HepG2 (cell line): ENCODE data around the gene SNX22. TPM values are rescaled to one million over a fixed set of nuclear protein-coding genes. Genes with fewer than 3 reads are reported as not detected.

Experiments used
- ATAC-seq: fragments of 200-7000 bp; cut with Tn5 transposase; 3 replicates; pipeline ENCODE4 v1.9.1; 2020; ENCODE audit warnings: mild to moderate bottlenecking, moderate library complexity
- BruUV-seq: library from RNA; stranded (reverse); fragments of 400-500 nt; replicated peaks from 2 replicates; lab custom pipeline; 2021; lab: Mats Ljungman, UMichigan
- CTCF ChIA-PET: fragments of 300-600 bp; formaldehyde crosslinking; extraction: SDS; loops from one replicate; lab custom pipeline; 2021; ENCODE audit warnings: low total read pairs, inconsistent platforms, low intra/inter-chr PET ratio; lab: Yijun Ruan, JAX
- POLR2A ChIA-PET: fragments of 350-600 bp; sonication (Branson Sonifier 250); formaldehyde crosslinking; loops from one replicate; lab custom pipeline; 2020; ENCODE audit warnings: antibody characterized with exemption, inconsistent platforms; lab: Yijun Ruan, JAX
- DNase-seq: peaks from one replicate; pipeline ENCODE4 v3.0.0-alpha.2; 2015; ENCODE audit warnings: low spot score
- FAIRE-seq: peaks from 3 replicates; lab custom pipeline; 2011; peaks lifted over from hg19 to GRCh38; lab: Jason Lieb, UNC
- H2AFZ ChIP-seq: one replicate; pipeline ENCODE4 v1.6.1; 2011; ENCODE audit warnings: low read length, inconsistent platforms
- H3K27ac ChIP-seq: fragments of 300-600 bp; 3 replicates; pipeline ENCODE4 v1.8.0; 2011; ENCODE audit warnings: mixed run types, mild to moderate bottlenecking, mixed read lengths, low read length, inconsistent platforms; ENCODE audit not compliant: insufficient read depth; ENCODE audit errors: extremely low read length
- H3K27me3 ChIP-seq, 2 experiments: fragments of 200-600 bp in 1 of 2; 2 replicates in 1 of 2; 3 replicates in 1 of 2; pipeline versions ENCODE4 v1.6.0 to v1.8.0; 2011; ENCODE audit warnings: low read length in 2 of 2, mild to moderate bottlenecking in 2 of 2, moderate library complexity in 2 of 2, inconsistent platforms in 1 of 2; ENCODE audit not compliant: insufficient read depth in 2 of 2, control insufficient read depth in 1 of 2
- H3K36me3 ChIP-seq, 2 experiments: fragments of 200-600 bp in 1 of 2; replicated peaks in 1 of 2; 2 replicates in 1 of 2; 3 replicates in 1 of 2; pipeline versions ENCODE4 v1.5.1 to v1.8.0; 2011; ENCODE audit warnings: low read length in 2 of 2, inconsistent platforms in 1 of 2; ENCODE audit not compliant: insufficient read depth in 2 of 2, control insufficient read depth in 1 of 2
- H3K4me1 ChIP-seq: 2 replicates; pipeline ENCODE4 v1.5.1; 2012; ENCODE audit warnings: low read length, inconsistent platforms; ENCODE audit not compliant: insufficient read depth
- H3K4me2 ChIP-seq: 2 replicates; pipeline ENCODE4 v1.6.0; 2011; ENCODE audit warnings: low read depth, low read length, inconsistent platforms
- H3K4me3 ChIP-seq, 3 experiments: fragments of 200-600 bp in 1 of 3; sonication (generic), shearing (Covaris generic) in 1 of 3; replicated peaks in 1 of 3; 2 replicates each; pipeline ENCODE4 v1.5.1; 2011 to 2016; ENCODE audit warnings: low read length in 3 of 3, inconsistent platforms in 2 of 3, low read depth in 2 of 3, mild to moderate bottlenecking in 2 of 3, control low read depth in 1 of 3, mixed read lengths in 1 of 3; ENCODE audit not compliant: insufficient read depth in 1 of 3
- H3K79me2 ChIP-seq: one replicate; pipeline ENCODE4 v1.6.1; 2011; ENCODE audit warnings: low read length, inconsistent platforms; ENCODE audit not compliant: insufficient read depth
- H3K9ac ChIP-seq: 2 replicates; pipeline ENCODE4 v1.6.0; 2011; ENCODE audit warnings: mild to moderate bottlenecking, low read depth, low read length, inconsistent platforms; ENCODE audit not compliant: insufficient read depth
- H3K9me3 ChIP-seq: 2 replicates; pipeline ENCODE4 v1.5.1; 2012; ENCODE audit warnings: mild to moderate bottlenecking, low read length
- H4K20me1 ChIP-seq: 2 replicates; pipeline ENCODE4 v1.6.0; 2011; ENCODE audit warnings: inconsistent platforms, mild to moderate bottlenecking, low read length, moderate library complexity; ENCODE audit not compliant: insufficient read depth
- GATAD1 ChIP-seq: IDR thresholded peaks from 2 replicates; pipeline ENCODE4 v1.6.1; 2016; ENCODE audit warnings: missing genetic modification reagents, missing compliant biosample characterization
- GPBP1L1 ChIP-seq: sonication (generic); formaldehyde crosslinking; IDR thresholded peaks from 2 replicates; pipeline ENCODE4 v1.5.0; 2020; ENCODE audit warnings: mild to moderate bottlenecking, missing genetic modification reagents
- RFX5 ChIP-seq: IDR thresholded peaks from 2 replicates; pipeline ENCODE4 v1.6.1; 2011; ENCODE audit warnings: low read depth, low read length, improper control_type of control experiment
- SP140L ChIP-seq: sonication (generic); formaldehyde crosslinking; IDR thresholded peaks from 2 replicates; pipeline ENCODE4 v1.4.0; 2020; ENCODE audit warnings: missing genetic modification reagents, borderline replicate concordance
- ZMAT5 ChIP-seq: sonication (generic); formaldehyde crosslinking; IDR thresholded peaks from 2 replicates; pipeline ENCODE4 v1.5.0; 2020; ENCODE audit warnings: mild to moderate bottlenecking, low read depth, missing genetic modification reagents, borderline replicate concordance
- ZNF432 ChIP-seq: sonication (generic); formaldehyde crosslinking; IDR thresholded peaks from 2 replicates; pipeline ENCODE4 v1.5.0; 2020; ENCODE audit warnings: missing genetic modification reagents, mild to moderate bottlenecking, borderline replicate concordance
- WGBS: methylation state at CpG from one replicate; pipeline ENCODE4 v1.1.6; 2017; ENCODE audit warnings: low lambda C conversion rate; 5-methylcytosine and 5-hydroxymethylcytosine counted together
- in situ Hi-C: cut with HindIII; loops from 2 replicates; pipeline ENCODE4 v1.10.0; 2017; ENCODE audit warnings: low pct_unique_long_range_greater_than_20kb; ENCODE audit not compliant: extremely low pct_ligation_motif_present
- intact Hi-C: fragments of 100-400 bp; cut with micrococcal nuclease; formaldehyde crosslinking; loops from one replicate; pipeline ENCODE4 v1.10.0; 2022; ENCODE audit not compliant: unreplicated experiment
- polyA plus RNA-seq, 8 experiments: library from polyadenylated mRNA; depleted of rRNA in 3 of 8; stranded (reverse) in 7 of 8; unstranded in 1 of 8; fragments of >200 nt; fragmentation: Illumina TruSeq in 4 of 8; extraction: Trizol in 4 of 8; gene quantifications; 2 replicates each; pipeline versions ENCODE4 v1.2.1 to v1.2.3, GENCODE V29; 2011 to 2016; ENCODE audit warnings: low read depth in 4 of 8, missing spikeins in 1 of 8, mixed read lengths in 1 of 8; ENCODE audit not compliant: insufficient read depth in 1 of 8
- total RNA-seq, 5 experiments: library from RNA; depleted of rRNA; stranded (reverse); fragments of >200 nt; fragmentation: Illumina TruSeq; extraction: Trizol; gene quantifications; 2 replicates each; pipeline ENCODE4 v1.2.3, GENCODE V29; 2016; ENCODE audit warnings: low read depth in 1 of 5
- TF ChIP-seq, protein P1 (sequence below): sonication (generic); formaldehyde crosslinking; IDR thresholded peaks from 2 replicates; pipeline ENCODE4 v1.4.0; 2020; ENCODE audit warnings: missing genetic modification reagents, low read depth, mild to moderate bottlenecking, borderline replicate concordance
- TF ChIP-seq, protein P2 (sequence below): sonication (generic); formaldehyde crosslinking; IDR thresholded peaks from 2 replicates; pipeline ENCODE4 v1.4.0; 2020; ENCODE audit warnings: missing genetic modification reagents, borderline replicate concordance
- TF ChIP-seq, protein P3 (sequence below): sonication (generic); formaldehyde crosslinking; IDR thresholded peaks from 2 replicates; pipeline ENCODE4 v1.4.0; 2020; ENCODE audit warnings: mild to moderate bottlenecking, missing genetic modification reagents
- TF ChIP-seq, protein P4 (sequence below): conservative IDR thresholded peaks from 2 replicates; pipeline ENCODE4 v1.6.1; 2018; ENCODE audit warnings: missing genetic modification reagents

Gene SNX22
- total and polyA plus RNA-seq, 2 of the 13 experiments (the other 11 are each of a cell fraction or from before 2014, with no cell fraction given) = 2.3 to 5.5 TPM

GRCh38 chr15:64130159-64130558, 21.4 kb upstream of the SNX22 start:
- ATAC-seq (no peak), FAIRE-seq (no peak), DNase-seq (no peak)
- in situ Hi-C loops (no loop called here), intact Hi-C loops (no loop called here)
- 96% methylated on average over 3 of the region's 3 CpGs for WGBS
- Histone ChIP-seq H3K4me2 (no peak overlapping the region), H4K20me1 (no peaks in the 10 kb centered on the region), H3K4me1 (no peaks in the 10 kb centered on the region), H3K27me3 (no peaks in the 10 kb centered on the region), H3K27ac (no peak overlapping the region), H3K36me3 (peaks cover 38 to 91% of the 10 kb centered on the region in 2 experiments), H2AFZ (no peak overlapping the region), H3K9me3 (no peaks in the 10 kb centered on the region), H3K9ac (no peak overlapping the region), H3K79me2 (no peaks in the 10 kb centered on the region), H3K4me3 (no peak overlapping the region)
- ChIA-PET CTCF (no interaction called here), POLR2A (interaction anchor here (1.1 kb wide), 1 partner anchor 19 kb away, joined by 4 read pairs; no protein-coding TSS in a partner anchor)
- TF ChIP-seq, protein P1, sequence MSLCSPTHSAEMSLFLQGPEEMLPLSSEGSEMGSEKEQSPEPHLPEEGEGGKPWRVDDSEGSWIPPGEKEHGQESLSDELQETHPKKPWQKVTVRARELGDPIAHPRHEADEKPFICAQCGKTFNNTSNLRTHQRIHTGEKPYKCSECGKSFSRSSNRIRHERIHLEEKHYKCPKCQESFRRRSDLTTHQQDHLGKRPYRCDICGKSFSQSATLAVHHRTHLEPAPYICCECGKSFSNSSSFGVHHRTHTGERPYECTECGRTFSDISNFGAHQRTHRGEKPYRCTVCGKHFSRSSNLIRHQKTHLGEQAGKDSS (CRISPR knock-in tag) = no peak
- TF ChIP-seq, protein P2, sequence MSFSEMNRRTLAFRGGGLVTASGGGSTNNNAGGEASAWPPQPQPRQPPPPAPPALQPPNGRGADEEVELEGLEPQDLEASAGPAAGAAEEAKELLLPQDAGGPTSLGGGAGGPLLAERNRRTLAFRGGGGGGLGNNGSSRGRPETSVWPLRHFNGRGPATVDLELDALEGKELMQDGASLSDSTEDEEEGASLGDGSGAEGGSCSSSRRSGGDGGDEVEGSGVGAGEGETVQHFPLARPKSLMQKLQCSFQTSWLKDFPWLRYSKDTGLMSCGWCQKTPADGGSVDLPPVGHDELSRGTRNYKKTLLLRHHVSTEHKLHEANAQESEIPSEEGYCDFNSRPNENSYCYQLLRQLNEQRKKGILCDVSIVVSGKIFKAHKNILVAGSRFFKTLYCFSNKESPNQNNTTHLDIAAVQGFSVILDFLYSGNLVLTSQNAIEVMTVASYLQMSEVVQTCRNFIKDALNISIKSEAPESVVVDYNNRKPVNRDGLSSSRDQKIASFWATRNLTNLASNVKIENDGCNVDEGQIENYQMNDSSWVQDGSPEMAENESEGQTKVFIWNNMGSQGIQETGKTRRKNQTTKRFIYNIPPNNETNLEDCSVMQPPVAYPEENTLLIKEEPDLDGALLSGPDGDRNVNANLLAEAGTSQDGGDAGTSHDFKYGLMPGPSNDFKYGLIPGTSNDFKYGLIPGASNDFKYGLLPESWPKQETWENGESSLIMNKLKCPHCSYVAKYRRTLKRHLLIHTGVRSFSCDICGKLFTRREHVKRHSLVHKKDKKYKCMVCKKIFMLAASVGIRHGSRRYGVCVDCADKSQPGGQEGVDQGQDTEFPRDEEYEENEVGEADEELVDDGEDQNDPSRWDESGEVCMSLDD = no peak
- no TSS peak for BruUV-seq

GRCh38 chr15:64131547-64131946, 20.0 kb upstream of the SNX22 start:
- no TSS peak for BruUV-seq
- no peak for FAIRE-seq
- no peak for DNase-seq
- no peak overlapping the region for H2AFZ ChIP-seq
- intact Hi-C loops (no loop called here), in situ Hi-C loops (no loop called here)
- no peaks in the 10 kb centered on the region for H4K20me1 ChIP-seq
- no peak overlapping the region for H3K4me3 ChIP-seq
- ChIA-PET CTCF (no interaction called here), POLR2A (interaction anchor here (1.1 kb wide), 1 partner anchor 20 kb away, joined by 4 read pairs; no protein-coding TSS in a partner anchor)
- no peaks in the 10 kb centered on the region for H3K9me3 ChIP-seq
- H3K4me2 ChIP-seq = no peak overlapping the region
- H3K36me3 ChIP-seq = peaks cover 37 to 88% of the 10 kb centered on the region in 2 experiments
- no peak overlapping the region for H3K27ac ChIP-seq
- no peaks in the 10 kb centered on the region for H3K27me3 ChIP-seq
- no peaks in the 10 kb centered on the region for H3K79me2 ChIP-seq
- H3K4me1 ChIP-seq = no peaks in the 10 kb centered on the region
- ATAC-seq = no peak
- 96% methylated on average over 6 of the region's 7 CpGs for WGBS
- no peak overlapping the region for H3K9ac ChIP-seq
- TF ChIP-seq, protein P3, sequence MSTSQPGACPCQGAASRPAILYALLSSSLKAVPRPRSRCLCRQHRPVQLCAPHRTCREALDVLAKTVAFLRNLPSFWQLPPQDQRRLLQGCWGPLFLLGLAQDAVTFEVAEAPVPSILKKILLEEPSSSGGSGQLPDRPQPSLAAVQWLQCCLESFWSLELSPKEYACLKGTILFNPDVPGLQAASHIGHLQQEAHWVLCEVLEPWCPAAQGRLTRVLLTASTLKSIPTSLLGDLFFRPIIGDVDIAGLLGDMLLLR = no peak
- TF ChIP-seq ZNF432 (CRISPR knock-in tag) = no peak
- TF ChIP-seq, protein P4, sequence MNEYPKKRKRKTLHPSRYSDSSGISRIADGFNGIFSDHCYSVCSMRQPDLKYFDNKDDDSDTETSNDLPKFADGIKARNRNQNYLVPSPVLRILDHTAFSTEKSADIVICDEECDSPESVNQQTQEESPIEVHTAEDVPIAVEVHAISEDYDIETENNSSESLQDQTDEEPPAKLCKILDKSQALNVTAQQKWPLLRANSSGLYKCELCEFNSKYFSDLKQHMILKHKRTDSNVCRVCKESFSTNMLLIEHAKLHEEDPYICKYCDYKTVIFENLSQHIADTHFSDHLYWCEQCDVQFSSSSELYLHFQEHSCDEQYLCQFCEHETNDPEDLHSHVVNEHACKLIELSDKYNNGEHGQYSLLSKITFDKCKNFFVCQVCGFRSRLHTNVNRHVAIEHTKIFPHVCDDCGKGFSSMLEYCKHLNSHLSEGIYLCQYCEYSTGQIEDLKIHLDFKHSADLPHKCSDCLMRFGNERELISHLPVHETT (CRISPR knock-in tag) = no peak
- TF ChIP-seq SP140L = no peak
- TF ChIP-seq ZMAT5 = no peak
- no peak for TF ChIP-seq GPBP1L1 (CRISPR knock-in tag)
- no peak for TF ChIP-seq RFX5
- TF ChIP-seq GATAD1 (CRISPR knock-in tag) = no peak
